Dedifferentiated amniotic fluid mesenchymal stem cell (primary cell): ENCODE measurements around the gene CCDC34.
A peak's percentile ranks its signal among the peaks of the same experiment; 100 is the strongest.

Experiments
- DNase-seq: peaks from one replicate; pipeline ENCODE4 v3.0.0-alpha.2; 2016; ENCODE audit errors: extremely low spot score

Gene CCDC34

DNA sequence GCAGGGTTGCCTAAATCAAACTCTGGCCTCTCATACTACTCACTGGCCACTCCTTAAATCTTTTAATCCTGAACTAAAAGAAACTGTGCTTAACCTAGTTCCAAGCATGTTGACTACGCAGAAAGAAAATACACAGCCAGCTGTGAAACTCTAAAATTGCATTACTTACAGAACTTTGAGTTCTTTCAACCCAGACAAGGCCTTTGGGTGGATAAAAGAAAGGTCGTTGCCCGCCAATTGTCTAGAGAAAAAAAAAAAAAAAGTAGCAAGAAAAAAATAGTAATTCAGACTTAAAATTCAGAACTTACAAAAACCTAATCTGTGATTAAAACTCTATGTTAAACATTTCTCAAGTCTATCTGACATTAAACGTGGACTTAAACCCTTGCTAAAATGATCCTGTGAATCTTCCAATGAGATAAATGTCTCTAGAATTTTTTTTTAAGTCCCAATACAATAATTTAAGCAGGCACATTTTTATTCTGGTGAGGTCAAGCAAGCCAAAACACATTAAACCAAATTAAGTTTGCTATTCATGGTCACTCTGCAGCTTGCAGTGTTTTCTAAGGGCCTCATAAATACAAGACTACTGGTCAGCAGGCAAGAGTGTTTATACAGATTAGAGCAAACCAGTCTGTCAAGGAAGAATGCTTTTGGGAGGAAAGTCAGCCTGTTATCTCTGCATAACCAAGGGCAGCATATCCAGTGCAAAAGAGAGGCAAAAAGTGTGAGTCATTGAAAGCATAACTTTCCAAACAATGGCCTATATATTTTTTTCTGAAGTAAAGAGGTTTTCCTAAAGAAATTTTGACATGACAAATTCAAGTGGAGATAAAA is 29.5 kb upstream of the CCDC34 start:
- peak; percentile 62 for DNase-seq

DNA sequence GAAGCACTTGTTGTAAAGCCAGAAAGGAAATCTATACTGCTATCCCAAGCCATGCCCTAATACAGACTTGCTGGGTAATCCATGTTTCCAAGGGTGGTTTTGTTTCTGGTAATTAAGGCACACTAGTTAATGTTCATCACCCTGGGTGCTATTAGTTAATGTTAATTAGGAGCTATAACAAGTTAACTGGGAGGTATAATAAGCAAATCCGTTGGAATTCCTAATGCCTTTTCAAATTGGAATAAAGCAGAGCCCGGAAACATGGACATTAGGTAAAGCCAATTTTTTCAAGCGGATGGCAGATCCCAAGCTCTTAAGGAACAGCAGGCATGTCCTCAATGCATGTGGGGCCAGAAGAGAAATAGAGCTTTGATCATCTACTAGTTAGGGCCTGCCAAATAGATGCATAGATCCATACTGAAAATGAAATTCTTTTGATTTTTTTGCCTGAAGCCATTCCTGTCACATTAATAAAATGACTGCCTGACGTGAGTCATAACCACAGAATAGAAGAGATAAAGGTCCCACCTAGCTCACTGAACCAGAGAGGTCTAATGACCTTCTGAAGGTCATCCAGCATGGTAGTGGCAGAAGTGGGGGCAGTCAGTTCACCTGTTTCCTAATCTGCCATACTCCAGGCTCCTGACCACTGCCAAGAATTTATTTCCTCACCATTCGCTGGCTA is 28.5 kb upstream of the CCDC34 start:
- DNase-seq = no peak

DNA sequence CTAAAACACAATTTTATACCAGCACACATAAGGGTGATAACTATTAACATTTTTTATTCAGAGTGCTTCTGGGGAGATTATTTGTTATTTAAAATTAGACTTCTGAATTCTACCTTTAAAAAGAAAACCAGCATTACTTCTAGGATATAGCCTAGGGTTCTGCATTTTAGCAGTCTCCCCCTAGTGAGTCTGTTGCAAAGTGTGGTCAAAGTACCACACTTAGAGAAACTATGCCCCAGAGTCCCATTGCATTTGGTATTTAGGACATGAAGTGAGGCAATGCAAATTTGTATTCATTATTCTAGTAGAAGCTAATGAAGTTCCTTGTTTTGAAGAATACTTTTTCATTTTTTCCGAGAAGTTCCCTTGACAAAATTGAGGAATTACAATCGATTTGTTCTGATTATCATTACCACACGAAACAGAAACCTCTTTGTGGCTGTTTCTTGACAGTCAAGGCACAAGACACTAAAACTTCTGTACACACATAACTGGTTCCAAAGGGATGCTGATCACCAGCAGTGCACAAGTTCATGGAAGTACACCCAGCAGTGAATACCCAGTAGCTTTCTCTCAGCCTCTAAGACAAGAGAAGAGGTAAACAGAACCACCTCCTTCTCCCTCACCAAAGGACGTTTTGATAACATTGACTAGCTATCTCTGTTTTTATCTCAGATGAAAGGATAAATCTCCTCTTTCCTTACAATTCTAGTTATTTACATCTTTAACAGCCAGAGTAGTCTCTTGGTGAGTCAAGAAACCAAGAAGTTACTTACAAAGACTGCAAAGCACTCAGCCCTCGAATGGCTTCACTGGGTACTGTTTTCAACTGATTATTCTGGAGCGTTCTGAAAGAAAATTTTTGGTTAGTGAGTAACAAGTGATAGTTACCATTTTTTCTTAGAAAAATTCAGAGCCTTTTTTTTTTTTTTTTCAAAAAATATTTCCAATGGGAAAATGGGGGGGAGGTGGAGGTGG is 27.6 kb upstream of the CCDC34 start:
- peak; percentile 30 for DNase-seq

DNA sequence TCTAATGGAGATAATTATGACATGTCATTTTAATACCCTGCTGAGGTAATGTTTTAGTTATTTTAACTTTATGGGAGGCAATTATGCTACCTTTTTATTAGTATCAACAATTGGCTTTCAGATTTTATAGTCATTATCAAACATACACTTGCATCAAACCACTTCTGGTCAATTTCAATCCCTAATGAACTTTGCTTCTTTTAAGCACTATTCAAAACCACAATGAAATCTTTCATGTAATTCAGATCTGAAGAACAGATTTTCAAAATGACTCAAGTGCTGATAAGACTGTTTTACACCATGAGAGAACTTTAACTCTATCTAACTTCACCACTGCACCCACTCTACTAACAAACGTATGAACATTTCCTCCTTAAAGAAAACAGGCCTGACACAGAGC is 25.9 kb upstream of the CCDC34 start:
- DNase-seq = no peak

DNA sequence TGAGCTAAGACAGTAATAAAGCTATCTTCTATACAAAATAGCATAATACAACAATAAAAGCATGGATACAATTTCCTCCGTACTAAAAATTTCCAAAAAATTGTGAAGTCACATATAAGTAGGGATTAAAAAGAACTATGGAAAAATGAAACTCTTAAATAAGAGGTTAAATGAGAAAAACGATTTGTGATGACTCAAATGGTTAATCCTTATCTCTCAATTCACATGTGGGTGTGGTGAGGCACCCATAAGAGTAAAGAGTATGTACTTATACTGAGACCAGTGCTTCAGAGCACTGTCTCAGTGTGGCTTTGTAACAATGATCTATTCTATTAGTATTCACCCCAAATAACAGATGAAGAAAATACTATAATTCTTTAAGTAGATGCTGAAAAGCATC is 25.0 kb upstream of the CCDC34 start:
- no peak for DNase-seq

DNA sequence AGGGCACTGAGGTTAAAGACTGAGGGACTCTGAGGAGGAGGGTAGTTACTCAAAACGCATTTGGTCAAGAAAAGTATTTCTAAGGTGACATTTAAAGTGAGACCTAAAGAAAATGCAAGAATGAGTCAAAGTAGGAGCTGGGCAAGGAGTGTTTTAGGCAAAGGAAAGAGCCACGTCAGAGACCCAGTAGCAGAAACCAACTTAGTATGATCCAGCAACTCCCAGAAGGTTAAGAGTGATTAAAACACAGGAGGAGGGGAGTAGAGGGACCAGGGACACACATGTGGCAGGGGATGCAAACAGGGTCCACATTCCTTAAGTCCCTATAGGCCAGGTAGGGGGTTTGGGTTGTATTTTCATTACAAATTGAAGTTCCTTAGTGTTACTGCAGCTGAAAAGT is 24.3 kb upstream of the CCDC34 start:
- no peak for DNase-seq

DNA sequence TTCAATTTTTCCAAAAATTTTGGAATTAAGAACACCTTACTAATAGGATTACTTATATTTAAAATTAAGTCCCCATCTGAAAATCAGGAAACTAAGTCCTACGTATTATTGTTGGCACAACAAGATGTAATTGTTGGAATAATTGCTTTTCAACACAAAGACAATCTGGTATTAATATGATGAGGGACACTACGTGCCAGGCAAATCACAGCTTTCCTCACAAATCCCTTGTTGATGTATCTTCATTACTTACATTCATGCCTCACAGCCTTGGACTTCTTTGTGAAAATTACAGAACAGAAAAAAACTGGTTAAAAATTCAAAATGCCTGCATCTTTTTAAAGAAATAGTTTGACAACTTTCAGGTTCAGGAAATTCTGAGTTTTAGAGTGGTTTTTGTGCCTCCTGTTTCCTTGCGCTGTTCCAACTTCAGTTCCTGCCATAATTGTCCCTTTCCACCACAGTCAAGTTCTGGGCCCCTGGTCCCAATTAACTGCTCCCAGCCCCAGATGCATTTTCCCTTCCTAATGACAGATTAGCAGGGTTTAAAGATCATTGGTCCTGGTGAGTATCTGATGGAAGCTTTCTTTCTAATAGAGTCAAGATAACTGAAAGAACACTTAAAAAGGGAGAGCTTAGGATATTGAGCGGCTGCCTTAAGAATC is 23.3 kb upstream of the CCDC34 start:
- no peak for DNase-seq

DNA sequence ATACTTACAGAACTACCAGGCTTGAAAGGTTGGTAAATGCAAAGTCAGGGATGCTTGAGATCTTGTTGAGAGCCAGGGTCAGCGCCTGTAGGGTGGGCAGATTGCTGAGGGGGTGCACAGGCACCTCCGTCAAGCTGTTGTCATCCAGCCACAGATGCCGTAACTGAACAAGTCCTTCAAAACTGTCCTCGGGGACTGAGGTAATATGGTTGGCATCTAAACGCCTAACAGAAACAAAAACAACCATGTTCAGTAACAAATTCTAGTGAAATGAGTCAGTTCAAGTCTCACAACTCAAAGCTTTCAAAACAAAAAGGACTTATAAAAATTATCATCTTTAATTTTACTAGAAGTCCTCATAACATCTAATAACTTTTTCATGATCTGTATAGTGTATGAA is 22.2 kb upstream of the CCDC34 start:
- DNase-seq = peak; percentile 84

DNA sequence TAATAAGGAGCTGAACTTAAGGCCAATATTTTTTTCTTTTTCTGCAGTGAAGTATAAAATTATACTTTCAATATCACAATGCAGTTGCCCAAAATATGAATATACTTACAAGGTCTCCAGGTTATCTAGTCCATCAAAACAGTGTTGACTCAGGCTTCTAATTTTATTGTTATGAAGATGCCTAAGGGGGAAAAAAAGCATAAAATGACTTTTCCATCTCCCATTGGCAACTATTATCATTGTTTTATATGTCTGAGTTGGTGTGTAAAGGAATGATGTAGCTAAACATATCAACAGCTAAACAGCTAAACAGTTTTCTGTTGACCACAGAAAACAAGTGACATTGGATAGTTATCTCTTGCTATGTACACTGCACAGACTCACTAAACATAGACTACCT is 21.2 kb upstream of the CCDC34 start:
- DNase-seq = no peak

DNA sequence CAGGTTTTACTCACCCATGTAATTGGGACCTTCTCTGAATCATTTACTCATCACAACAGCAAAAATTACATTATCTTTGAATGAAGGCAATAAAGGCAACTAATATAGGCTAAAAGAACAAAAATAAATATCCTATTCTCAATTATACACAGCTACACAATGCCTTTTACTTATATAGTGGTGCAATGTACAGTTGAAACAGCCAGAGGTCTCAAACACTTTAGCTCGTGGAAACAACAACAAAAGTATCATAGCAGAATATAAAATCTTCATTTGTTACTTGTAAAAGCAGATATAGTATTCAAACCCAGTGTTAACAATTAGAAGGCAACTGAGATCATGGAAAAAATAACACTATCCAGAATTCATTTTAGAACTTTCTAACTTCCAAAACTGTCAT is 20.6 kb upstream of the CCDC34 start:
- DNase-seq = no peak

DNA sequence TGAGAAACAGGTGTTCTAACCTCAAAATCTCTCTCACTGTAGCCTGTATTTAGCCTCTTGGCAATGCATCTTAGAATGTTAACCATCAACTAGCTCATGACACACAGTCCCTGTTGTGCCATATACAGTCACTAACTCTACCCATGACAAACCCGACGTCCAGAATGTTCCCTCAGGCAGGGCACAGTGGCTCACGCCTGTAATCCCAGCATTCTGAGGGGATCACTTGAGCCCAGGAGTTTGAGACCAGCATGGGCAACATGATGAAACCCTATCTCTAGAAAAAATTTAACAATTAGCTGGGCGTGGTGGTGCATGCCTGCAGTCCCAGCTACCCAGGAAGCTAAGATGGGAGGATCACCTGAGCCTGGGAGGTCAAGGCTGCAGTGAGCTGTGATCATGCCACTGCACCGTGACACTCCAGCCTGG is 18.2 kb upstream of the CCDC34 start:
- no peak for DNase-seq

DNA sequence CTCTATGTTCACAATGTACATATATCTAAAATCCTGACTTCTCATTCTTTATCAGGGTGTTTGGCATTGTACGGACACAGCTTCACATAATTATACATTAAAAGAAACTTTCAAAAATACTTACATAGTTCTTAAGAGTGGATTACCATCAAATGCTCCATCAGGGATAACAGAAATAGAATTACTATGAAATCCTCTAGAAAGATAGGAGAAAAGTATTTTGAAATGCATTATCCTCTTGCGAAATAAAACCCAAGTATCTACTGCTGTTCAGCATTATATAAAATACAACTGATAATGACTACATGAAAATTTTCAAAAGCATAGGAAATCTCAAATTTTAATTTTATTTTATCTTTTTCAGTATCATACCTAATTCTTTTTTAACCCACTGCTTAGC is 17.8 kb upstream of the CCDC34 start:
- DNase-seq = no peak

DNA sequence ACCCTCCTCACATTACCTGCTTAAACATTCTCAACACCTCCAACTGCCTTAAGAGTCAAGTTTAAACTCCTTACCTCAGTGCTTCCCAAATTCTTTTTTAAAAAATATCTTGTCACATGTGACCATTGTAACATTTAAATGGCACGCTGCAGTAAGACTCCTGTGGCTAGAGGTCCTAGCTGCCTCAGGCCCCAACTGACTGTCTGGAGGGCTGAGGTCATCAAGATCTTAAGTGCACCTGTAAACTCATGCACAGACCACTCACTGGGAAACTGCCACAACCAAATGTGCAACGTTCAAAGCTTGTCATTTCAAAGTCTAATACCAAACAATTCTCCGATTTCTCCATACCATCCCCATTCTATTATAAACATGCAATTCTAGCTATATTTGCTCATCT is 16.4 kb upstream of the CCDC34 start:
- DNase-seq = no peak

DNA sequence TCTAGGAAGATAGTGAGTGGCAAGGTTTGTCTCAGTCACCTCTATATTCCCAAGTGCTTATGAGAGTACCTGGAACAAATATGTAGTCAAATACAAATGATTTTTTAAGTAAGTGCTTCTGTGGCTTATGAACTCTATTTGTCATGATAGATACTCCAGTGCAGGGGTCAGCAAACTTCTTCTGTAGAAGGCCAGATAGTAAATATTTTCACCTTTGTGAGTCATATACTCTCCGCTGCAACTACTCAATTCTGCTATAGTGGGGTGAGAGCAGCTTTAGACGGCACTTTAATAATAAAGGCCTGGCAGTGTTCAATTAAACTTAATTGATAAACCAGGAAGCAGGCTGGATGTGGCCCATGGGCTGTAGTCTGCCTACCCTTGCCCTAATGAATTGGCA is 12.4 kb upstream of the CCDC34 start:
- no peak for DNase-seq

DNA sequence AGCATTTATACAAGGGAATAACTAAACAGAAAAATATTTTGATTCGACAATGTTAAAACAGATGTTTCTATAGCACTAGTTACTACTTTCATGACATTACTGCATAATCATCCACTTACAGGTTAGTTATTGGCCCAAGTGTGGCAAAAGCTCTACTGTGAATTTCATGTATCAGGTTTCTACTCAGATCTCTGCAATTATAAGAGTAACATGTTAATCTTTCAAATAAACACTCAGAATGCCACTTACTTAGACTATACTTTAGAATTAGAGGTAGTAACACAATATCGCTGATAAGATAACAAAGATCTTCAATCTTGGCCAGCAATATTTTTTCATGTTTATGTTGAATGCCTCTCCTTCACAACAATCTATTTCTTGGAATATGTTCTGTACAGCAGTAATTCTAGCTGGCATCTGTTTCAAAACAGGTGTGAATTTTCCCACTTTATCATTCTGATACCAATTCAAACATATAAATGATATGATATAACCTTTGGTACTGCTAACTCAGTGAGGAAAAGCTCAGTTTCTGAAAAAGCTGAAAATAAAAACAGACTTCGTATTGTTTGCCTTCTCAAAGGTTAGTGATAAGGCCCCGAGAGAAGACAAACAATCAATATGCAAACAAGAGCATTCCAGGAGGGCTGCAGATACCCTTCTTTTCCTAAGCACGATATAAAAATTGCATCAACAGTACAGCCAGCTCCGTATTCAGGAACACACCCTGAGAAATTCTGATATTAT is 11.0 kb upstream of the CCDC34 start:
- no peak for DNase-seq

DNA sequence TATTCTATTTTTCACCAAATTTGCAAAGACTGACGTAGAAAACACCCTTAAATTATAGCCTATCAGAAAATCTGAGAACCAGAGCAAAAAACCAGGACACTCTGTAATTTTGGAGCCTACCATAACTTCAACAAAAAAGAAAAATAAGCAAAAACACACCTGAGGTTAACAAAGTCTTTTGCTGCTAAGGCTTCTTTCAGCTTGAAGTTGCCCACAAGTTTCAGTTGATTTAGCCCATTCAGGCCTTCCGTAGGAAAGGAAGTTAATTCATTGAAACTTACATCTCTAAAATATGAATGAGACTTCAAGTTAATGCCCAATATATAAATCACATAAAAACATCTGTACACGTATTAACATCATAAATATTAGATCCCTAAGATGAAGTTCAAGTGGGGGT is 10.4 kb upstream of the CCDC34 start:
- DNase-seq = no peak

DNA sequence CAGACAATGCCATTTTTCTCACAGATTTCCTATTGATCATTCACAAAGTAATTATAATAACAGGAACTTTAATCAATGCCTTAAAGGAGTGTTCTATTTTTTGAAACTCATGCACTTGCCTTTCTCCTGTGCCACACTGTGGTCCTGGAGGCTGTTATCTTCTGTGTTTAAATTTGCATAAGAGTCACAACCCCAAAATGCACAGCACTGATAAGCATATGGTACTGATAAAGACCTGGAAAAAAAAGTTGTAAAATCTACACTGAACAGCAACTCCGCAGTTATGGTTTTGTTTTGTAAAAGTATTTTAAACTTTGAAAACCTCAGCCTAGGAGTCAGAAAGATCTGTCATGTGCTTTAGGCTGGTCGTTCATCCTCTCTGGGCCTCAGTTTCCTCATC is 9.1 kb upstream of the CCDC34 start:
- no peak for DNase-seq

DNA sequence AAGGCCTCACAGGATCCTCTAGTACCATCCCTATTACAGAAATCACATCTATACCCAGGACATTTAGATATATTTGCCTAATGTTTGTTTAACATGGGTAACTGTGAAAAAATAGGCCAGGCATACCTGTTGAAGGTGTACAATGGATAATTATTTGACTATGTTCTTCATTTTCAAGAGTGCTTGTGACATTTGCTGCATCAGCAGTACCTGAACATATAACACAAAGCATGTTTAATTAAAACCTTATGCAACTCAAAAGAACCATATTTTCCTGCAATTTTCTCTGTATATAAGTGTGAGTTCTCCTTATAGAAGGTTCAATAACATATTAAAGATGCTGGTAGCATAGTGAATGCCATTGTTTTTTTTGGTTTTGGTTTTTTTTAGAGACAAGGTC is 8.5 kb upstream of the CCDC34 start:
- no peak for DNase-seq

DNA sequence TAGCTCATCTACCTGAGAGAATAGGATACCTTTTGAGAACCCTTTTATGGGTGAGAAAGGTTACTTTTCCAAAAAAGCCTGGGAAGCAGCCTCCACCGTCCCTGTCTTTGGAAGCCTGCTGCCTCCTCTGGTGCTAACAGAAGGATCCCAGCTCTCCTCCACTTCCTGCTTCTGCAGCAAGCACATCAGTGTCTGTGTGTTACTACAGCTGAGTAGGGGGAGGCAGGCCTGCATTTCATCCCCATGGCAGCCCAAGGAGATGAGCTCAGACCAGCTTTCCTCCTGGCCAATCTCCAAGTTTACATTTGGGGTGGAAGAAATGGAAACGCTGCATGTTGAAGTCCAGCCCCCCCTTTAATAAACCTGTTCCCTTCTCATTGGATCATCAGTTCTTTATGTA is 7.4 kb upstream of the CCDC34 start:
- DNase-seq = no peak

DNA sequence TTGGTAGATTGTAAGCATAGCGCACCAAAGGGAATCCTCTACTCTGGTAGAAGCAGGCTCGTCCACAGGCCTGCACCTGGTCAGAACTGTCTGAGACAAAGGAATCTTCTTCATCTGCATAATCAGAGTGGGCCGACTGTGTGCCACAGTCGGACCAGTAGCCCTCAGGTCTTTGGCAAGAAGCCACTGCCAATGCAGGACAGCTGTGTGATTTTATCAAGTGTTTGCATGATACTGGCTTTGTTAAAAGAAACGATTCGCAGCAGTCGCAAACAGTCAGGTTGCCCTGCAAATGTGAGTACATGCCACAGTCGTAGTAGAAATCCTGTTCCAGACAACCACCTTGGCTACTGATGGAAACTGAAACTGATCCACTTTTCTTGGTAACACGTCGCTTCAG is 4.9 kb upstream of the CCDC34 start:
- DNase-seq = no peak

DNA sequence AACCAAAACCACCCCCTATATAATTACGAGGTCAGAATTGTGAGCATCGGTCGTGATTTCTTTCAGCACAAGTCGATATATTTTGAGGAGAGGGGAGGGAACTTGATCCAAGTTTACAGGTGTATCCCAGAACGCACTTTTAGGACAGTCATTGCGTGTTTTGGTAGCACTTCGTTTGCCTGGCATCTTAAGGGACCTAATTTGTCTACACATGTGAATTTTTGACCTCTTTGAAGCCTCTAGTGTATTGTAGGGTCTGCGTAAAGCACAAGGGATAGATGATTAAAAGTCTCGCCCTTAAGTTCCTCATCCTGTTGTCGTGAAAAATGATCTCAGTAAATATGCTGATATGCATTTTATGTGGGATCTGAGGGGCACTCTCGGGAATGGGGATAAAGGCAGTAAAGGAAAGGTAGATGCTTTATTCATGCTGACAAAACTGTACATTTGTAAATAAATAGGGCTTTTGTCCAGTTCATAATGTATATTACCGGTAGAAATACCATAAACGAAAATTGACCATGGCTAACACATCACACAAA is 632 bp upstream of the CCDC34 start:
- no peak for DNase-seq
